ENCODE data around the gene PLXND1.

DNA sequence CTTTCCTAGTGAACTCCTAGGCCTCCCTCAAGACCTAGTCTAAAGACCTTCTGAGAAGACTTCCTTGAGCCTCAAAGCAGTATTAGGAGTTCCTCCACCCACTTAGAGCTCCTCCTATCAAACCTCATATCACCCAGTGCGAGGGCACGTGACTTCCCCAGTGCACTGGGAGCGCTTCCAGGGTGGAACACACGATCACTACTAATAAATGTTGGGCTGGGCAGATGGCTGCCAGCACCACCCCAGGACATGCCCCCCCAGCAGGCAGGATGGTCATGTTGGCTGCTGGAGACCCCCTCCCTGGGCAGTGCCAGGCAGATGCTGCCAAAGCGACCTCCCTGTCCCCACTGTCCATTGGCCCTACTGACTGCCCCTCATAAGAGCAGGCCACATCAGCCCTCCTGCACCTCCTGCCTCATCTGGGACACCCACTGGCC is 8.5 kb upstream of the PLXND1 start:
- TF ChIP-seq, protein P1, sequence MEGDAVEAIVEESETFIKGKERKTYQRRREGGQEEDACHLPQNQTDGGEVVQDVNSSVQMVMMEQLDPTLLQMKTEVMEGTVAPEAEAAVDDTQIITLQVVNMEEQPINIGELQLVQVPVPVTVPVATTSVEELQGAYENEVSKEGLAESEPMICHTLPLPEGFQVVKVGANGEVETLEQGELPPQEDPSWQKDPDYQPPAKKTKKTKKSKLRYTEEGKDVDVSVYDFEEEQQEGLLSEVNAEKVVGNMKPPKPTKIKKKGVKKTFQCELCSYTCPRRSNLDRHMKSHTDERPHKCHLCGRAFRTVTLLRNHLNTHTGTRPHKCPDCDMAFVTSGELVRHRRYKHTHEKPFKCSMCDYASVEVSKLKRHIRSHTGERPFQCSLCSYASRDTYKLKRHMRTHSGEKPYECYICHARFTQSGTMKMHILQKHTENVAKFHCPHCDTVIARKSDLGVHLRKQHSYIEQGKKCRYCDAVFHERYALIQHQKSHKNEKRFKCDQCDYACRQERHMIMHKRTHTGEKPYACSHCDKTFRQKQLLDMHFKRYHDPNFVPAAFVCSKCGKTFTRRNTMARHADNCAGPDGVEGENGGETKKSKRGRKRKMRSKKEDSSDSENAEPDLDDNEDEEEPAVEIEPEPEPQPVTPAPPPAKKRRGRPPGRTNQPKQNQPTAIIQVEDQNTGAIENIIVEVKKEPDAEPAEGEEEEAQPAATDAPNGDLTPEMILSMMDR (IDR thresholded peaks at IDR 0.05; ENCODE audit: low read depth, low read length), result no peak
- TF ChIP-seq MYC (IDR thresholded peaks at IDR 0.05; ENCODE audit: low read depth, low read length) (no peak), MAX (IDR thresholded peaks at IDR 0.05; ENCODE audit: low read depth, low read length) (peak; percentile 35; the same call in 1 of the 2 replicates), POLR2A (IDR thresholded peaks at IDR 0.05; ENCODE audit: extremely low read depth, insufficient read length) (no peak)

Measured in NB4 (cell line).